Measurements from ENCODE around the gene FRMD1.

The FRMD1 gene

DNA sequence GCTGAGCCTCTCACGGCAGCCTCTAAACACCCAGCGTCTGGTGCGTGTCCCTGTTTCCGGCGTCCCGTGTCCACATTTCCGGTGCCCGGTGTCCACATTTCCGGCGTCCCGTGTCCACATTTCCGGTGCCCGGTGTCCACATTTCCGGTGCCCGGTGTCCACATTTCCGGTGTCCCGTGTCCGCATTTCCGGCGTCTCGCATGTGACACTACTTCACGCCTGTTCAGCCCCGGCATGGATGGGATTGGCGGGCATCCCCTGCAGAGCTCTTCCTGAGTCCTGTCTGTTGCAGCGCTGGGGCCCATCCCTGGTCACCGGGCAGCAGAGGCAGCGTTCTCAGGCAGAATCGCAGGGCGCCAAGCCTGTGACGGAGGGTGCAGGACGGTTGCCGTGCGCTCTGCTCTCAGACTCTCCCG is 3.2 kb downstream of the FRMD1 start:
- no peak for DNase-seq

DNA sequence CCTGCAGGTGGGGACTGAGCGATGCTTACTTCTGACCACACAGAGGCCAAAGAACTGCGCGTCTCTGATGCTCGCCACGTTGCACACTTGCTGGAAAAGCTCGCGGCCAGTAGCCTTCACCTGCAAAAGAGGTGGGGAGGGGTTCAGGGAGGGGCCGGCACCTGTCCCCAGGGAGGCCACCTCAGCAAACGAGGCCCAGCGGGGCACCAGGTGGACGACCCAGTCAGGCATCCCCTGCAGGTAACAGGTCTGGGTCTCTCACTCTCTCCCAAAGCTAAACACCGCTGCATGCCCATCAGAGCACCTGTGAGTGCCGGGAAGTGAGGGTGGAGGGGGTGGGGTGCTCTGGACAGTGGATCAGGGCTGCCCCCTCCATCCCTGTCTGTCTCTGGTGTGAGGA is 3.8 kb downstream of the FRMD1 start:
- DNase-seq, result no peak

DNA sequence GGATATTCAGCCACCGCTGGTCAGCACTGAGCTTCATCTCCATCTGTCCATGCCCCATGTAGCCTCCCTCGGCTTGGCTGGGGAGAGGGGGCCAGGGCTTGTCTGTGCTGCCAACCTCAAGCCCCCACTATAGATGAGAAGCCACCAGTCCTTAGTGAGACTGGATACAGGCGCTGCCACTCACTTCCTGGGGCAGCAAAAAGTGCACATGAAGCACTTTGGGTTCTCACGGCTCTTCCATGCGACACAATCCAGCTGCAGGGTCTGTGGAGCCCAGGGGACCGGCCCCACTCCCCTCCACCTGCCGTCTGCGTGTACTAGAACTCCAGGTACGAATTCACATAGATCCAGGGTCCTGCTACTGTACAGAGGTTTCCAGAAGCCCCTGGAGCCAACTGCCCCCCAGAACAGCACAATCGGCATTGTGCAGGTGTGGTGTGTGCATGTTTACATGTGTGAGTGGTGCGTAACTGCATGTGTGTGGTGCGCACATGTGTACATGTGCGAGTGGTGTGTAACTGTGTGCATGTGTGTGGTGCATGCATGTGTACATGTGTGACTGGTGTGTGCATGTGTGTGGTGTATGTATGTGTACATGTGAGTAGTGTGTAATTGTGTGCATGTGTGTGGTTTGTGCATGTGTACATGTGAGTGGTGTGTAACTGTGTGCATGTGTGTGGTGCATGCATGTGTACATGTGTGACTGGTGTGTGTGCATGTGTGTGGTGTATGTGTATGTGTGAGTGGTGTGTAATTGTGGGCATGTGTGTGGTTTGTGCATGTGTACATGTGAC is 4.9 kb downstream of the FRMD1 start:
- no peak for DNase-seq

DNA sequence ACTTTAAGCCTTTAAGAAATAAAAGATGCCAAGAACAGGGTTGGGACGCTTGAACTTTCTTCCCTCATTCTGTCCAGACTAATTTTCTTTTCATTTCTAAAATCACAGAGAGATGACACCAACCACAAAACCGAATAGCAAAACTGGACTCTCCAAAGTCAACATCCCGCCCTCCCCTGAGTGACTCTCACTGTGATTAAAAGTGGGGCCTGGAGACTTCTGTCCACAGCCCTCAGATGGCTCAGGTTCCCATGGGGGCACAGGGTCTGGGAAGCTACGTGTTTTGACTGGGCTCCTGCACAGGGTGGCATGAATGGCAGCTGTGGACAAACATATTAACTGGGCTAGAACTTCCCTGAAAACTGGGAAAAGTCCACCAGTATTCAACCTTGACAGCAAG is 6.3 kb downstream of the FRMD1 start:
- DNase-seq, result no peak

DNA sequence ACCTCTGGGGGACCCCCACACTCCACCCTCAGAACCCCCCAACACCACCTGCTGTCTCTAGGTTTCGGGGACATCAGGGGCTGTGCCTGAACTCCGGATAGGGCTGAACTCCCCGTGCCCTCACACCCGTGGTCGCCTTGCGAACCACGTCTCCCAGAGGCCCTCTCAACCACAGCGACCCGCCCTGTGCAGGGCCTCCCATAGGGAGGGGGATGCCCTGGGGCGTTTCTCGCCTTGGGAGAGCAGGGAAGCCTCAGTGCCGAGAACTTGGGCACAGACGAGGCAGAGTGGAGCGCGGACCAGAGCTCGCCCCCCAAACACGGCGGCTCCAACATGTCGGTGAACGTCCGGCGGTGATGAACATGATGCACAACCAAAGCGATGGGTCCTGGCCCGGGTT is 6.8 kb downstream of the FRMD1 start:
- no peak for DNase-seq

DNA sequence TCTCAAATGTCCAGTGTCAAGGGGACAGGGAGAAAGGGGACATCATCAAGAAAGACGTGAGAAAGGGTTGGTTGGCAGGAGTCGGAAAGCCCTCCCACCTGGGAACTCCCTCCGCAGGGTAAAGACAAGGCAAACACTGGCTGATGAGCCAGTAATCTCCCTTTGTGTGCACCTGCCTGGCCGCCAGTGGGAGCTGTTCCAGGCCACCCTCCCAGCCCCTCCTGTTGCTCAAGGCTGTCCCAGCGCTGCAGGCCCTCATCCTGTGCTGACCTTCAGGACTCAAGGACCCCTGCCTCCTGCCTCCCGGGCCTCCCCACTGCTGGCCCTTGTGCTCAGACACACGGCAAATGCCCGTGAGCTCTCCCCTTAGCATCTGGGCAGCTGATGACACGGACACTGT is 7.4 kb downstream of the FRMD1 start:
- DNase-seq, result no peak

DNA sequence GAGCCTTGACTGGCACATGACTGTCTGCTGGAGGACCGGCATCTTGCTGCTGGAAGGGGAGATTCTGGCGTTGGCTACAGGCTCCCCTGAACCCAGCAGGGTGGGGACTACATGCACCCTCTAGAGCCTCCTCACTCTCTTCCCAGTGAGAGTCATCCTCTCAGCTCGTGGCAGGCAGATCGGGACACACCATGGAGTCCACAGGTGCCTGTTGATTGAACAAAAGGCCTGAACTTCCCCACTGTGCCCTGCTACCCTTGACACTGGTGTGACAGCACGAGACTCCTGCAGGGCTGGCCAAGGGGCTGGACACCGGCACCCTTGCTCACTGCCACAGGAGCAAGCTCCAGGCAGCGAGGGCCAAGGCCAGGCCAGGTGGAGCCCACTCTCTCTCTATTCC is 8.2 kb downstream of the FRMD1 start:
- DNase-seq, result no peak

DNA sequence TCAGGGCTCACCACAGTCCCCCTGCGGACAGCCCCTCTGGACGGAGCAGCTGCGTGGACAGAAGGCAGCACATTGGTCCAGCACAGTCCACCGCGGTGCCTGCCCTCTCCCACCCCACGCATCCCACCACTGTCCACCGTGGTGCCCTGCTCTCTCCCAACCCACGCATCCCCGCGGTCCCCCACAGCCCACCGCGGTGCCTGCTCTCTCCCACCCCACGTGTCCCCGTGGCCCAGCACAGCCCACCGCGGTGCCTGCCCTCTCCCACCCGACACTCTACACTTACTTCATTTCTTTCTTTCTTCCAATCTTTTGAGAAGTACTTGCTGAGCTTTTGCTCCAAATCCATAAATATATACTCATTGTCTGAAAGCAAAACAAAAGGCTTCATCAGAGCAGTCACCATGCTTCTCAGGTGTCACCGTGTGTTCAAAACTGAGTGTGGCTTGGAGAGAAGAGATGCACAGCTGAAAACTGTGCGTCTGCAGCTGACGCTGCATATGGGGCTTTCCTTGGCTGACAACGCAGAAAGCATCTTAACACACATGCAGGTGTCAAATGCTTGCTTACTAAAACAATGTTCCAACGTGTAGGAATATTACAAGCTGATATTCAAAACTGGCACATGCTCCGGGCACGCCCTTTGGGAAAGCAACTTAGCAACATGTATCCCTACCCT is 11.8 kb downstream of the FRMD1 start:
- DNase-seq, result no peak

DNA sequence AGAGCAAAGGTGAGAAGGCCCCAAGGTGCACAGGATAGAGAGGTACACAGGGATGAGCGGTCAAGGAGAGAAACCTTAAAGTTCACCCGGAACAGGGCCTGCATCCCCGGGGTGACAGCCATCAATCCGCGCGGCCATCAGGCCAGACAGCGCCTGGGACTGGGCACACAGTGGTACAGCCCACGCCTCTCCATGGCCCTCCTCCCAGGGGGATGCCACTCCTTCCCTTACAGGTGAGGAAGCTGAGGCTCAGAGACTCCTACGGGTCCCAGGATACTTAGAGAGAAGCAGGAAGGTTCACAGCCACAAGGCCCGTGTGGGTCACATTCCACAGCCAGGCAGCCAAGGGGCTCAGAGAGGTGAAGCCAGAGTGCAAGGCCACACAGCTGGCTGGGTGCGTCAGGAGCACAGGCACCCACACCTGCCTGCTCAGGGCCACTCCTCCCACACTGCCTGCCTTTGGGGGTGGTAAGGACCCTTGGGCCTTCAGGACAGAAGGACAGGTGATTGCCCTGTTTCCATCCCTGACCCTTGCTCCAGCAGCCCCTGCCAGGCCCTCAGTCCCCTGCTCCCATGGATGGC is 14.7 kb downstream of the FRMD1 start:
- no peak for DNase-seq

DNA sequence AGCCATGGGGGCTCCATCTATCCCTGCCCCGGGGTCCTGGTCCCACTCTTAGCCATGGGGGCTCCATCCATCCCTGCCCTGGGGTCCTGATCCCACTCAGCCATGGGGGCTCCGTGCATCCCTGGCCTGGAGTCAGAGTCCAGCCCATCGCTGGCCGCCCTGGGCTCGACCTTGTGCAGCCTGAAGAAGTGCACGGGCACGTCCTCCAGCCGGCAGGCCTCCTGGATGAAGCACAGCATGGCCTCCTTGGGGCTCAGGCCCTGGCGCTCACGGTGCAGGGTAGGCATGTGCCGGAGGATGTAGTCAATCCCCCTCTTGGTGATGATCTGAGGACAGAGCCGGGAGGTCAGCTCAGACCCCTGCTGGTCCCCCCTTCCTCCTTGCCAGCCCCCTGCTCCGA is 15.6 kb downstream of the FRMD1 start:
- DNase-seq, result no peak

DNA sequence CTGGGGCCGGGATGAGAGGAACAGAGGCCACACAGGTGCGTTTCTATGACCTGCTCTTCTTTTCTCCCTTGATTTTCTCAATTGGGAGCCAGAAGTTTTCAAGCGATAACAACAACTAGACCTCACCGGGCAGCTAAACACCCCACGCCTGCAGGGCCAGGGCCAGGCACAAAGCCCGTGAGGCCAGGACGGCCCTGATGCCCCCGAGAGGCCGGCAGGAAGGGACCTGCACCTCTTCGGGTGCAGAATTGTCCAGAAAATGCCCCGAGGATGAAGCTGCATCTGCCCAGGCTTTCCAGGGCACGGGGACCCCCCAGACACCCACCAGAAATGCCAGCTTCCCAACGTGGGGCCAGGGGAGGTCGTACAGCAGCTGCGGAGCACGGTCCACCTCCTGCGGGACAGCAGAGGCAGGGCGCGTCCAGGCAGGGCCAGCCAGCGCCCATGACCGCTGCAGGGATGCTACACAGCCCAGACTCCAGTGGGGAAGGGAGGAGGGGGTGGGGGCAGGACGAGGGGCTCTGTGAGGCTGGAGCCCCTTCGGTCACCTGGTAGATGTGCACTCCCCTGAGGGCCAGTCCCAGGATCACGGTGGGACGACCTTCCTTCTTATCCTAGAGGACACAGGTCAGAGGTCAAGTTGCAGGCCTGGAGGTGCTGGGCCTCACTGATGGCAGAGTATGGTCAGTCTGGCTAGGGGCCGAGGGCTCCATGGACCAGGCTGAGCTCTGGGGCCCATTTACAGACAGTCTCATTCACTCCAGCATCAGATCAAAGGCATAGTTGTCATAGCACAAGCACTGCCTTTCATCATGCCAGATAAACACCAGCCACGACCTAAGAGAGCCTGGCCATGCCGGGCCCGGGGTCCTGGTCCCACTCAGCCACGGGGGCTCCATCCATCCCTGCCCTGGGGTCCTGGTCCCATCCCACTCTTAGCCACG is 16.4 kb downstream of the FRMD1 start:
- no peak for DNase-seq

DNA sequence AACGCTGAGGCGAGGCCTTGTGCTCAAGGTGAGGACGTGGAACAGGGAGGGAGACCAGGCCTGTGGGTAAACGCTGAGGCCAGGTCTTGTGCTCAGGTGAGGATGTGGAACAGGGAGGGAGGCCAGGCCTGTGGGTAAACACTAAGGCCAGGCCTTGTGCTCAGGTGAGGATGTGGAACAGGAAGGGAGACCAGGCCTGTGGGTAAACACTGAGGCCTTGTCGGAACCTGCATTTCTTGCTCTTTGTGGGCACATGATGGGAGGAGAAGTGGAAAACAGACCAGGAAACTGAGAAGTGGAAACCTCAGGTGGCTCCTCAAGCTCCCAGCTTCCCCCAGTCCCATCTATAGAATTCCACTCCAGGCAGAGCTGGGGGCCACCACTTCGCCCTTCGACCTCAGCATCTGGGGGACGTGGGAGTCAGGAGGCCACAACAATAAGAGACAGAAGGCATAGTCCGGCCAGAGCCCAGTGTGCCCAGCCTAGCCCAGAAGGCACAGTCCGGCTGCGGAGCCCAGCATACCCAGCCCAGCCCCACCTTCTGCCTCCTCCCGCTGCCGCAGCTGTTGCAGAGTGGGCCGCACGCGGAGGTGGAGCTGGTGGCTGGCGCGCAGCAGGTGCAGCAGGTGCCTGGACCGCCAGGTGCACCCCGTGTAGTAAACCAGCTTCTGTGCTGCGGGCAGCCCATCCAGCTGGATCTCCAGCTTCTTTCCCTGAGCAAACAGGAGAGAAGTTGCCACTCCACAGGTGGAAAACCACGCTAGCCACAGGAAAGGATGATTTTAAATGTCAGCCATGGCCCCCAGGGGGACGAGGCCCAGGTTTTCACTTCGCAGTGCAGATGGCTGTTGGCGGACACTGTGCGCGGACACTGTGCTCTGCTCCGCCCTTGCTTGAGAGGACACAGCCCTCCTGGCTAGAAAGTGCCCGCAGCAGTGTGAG is 17.5 kb downstream of the FRMD1 start:
- DNase-seq, result no peak

DNA sequence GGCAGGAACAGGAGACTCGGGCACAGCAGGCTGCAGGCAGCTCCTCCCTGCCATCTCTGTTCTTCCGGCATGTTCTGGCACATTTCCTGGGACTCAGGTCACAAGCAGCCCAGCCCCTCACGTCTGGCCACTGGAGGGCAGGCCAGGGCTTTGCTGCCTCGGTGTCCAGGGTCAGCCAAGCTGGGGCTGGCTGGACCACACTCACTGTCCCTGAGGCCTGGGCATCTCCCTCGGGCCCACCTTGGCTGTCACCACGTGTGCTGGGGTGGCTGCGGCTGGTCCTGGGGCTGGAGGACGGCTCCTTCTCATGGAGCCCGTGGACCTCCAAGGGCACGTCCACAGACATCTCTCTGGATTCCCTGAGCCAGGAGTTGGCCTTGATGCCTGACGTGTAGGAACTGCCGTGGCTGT is 18.5 kb downstream of the FRMD1 start:
- no peak for DNase-seq

DNA sequence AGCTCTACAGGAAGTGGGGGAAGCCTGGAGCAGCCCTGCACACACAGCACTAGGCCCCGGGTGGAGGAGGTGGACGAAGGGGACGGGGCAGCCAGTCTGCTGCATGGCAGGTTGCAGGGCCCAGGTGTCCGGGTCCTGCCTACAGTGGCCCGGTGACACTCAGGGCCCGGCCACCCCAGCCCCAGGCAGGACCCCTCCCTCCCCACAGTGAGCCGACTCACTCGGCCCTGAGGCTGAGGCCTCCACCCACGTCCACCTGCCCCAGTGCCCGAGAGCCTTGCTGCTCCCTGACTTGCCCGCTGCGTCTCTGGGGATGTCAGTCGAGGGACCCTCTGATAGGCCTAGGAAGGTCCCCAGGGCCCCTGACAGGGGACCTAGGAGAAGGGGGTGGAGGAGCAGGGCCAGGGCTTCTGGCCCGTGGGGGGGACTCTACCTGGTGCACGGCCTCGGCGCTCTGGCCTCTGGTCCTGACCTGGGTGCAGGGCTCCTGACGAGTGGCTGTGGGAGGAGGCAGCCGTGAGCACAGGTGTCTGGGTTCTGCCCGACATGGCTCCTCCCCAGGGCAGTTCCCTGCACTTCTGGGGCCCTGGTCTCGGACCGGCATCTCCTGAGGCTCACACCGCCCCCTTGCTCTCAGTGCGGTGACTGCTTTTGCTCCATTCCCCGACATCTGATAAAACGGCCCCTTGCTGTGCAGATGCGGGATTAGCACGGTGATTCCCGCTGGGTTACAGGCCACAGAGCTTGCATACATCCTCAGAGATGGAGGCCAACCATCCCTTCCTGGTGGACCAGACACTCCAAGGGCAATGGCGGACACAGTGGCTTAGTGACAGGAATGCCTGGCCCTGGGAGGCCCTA is 20.1 kb downstream of the FRMD1 start:
- no peak for DNase-seq

DNA sequence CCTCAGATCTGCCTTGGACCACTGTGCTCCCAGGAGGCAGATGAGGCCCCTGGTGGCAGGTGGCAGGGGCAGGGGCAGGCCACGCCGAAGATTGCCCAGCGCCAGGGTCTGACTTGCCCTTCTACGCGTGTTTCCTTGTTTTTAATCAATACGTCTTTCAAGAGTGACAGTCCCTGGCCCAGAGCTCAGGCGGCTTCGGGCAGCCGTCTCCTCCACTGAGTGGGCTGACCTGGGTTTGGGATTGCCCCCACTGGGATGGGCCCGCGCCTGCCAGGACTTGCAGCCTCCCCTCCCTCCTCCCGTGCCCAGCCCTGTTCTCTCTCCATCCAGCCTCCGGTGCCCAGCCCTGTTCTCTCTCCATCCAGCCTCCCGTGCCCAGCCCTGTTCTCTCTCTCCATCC is 21.2 kb downstream of the FRMD1 start:
- no peak for DNase-seq

DNA sequence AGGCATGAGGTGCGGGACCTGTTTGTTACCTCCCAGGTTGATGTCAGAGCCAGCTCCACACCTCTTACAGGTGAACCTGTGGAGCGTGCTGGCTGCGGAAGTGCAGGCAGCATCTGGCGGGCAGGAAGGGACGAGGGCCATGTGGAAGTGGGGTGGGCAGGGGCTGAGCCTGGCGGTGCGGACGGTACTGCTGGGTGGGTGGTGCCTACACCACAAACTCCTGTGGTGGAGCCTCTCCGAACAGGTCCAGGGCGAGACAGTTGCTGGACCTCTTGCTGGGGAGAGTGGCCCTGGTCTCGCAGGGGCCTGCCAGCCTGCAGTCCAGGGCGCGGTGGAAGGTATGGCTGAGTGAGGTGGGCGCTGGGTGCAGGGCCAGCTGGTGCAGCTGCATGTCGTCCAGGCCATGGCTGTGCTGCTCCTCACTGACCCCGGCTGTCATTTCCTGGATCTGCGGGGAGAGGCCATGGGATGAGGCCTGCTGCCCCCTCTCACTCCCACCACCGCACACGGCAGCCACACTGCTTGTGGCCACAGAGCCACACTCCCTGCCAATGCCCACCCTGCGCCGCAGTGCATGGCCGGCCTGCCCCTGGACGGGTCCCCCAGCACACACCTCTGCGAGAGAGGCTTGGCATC is 22.0 kb downstream of the FRMD1 start:
- DNase-seq, result no peak

DNA sequence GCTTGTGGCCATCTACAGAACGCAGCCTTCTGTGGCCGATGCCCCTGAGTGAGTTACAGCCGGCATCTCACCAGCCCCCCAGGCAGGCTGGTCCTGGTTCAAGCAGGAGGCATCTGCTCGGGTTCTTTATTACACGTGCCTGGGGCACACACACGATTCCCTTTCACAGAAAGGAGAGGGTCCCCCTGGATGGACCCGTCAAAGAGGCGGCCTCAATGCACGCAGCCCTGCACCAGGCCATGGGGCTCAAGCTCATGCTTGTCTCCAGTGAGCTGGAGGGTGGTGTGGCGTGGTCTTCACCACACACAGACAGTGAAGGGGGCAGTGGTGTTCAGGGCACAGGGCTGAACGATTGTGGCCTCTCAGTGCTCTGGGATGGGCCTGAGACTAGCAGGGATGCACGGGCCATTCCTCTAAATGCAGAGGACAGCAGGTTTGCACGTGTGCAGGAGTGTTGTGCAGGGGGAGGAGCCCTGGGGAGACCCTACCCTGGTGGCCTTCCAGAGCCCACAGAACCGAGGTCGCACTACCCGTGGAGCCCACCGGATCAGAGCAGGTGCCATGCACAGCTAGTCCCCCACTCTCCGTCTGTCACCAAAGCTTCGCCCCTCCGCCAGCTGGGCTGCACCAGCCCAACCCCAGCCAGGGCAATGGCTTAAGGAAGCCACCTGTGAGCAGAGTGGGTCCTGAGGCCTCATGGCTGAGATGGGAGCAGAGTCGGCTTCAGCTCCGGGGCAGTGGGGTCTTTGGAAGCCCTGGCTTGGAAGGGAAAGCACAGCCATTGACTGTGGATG is 23.1 kb downstream of the FRMD1 start:
- DNase-seq, result no peak

DNA sequence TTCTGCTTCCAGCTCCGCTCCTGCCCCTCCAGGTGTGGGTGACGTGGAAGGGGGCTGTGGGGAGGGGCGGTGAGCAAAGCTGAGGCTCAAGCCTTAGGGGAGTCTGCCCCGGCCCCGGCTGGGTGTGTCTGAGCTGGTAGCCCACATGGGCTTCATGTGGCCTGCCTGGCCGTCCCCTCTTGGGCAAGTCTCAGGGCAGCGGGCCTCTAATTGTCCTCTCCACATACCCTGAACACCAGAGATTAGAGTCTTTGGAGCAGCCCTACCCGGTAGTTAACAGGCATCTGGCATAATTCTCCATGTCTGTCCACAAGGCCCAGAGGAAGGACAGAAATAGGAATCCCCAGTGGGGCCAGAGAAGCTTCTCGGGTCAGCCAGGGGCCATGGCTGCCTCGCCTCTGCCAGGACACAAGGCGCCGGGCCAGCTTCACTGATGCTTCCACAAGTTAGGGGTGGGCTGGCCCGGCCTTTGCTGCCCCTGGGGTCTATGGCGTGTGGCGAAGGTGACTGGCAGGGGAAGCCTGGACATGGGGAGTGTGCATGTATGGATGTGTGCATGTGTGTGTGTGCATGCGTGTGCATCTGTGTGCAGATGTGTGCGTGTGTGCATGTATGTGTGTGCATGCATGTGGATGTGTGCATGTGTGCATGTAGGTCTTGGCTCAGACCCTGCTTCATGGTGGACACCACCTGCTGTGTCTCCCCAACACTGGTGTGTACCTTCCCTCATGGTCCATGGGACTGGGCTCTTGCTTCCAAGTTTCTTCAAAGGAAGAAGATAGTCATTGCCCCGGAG is 24.0 kb downstream of the FRMD1 start:
- no peak for DNase-seq

DNA sequence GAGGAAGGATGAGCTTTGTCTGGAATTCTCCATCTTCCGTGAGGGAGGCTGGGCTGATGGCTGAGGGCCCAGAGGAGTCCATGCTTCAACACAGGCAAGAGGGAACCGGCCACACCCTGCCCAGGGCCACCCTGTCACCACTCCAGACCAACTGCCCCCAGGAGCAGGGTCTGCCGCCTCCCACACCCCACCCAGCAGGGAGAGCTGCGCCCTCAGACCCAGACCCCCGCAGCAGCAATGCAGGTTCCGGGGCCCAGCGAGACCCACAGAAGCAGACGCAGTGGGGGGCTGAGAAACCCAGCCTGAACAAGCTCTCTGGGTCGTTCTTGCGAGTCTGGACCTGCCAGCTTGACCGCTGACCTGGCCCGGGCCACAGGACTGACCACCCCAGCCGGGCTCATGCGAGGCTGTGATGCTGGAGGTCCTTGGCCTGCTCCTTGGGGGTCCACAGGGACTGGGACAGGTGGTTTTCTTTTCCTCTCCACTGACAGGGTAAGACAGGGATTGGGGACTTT is 25.0 kb downstream of the FRMD1 start:
- no peak for DNase-seq
